Nephron progenitor cell (in vitro differentiated cells): Measurements from ENCODE around the gene BCL11A.

Experiments used
- DNase-seq: peaks from one replicate; pipeline ENCODE4 v3.0.0; 2021
- H3K27ac Mint-ChIP-seq: 2 replicates; pipeline ENCODE4 v1.8.0; 2021; ENCODE audit warnings: mild to moderate bottlenecking, moderate library complexity, mixed read lengths
- H3K27me3 Mint-ChIP-seq: 2 replicates; pipeline ENCODE4 v1.8.0; 2021; ENCODE audit warnings: mild to moderate bottlenecking, low read depth, mixed read lengths; ENCODE audit not compliant: poor library complexity
- H3K36me3 Mint-ChIP-seq: 2 replicates; pipeline ENCODE4 v1.8.0; 2021; ENCODE audit warnings: low read depth, mixed read lengths
- H3K4me1 Mint-ChIP-seq: 2 replicates; pipeline ENCODE4 v1.8.0; 2021; ENCODE audit warnings: mixed read lengths
- H3K4me3 Mint-ChIP-seq: 2 replicates; pipeline ENCODE4 v1.8.0; 2021; ENCODE audit warnings: mild to moderate bottlenecking, moderate library complexity, mixed read lengths
- H3K9me3 Mint-ChIP-seq: 2 replicates; pipeline ENCODE4 v1.8.0; 2021; ENCODE audit warnings: mild to moderate bottlenecking, moderate library complexity, mixed read lengths
- CTCF ChIP-seq: fragments of 200-600 bp; sonication (generic); IDR thresholded peaks from 2 replicates; pipeline ENCODE4 v1.5.0; 2021; ENCODE audit warnings: antibody characterized with exemption

The BCL11A gene

GRCh38 chr2:60413814-60414168 is 139.7 kb downstream of the BCL11A start:
- no peak for TF ChIP-seq CTCF
- DNase-seq = no peak
- H3K9me3 Mint-ChIP-seq = peaks cover 10% of the 10 kb centered on the region
- peaks cover 4% of the 10 kb centered on the region for H3K36me3 Mint-ChIP-seq
- H3K27ac Mint-ChIP-seq = no peak overlapping the region
- H3K27me3 Mint-ChIP-seq = peaks cover 24% of the 10 kb centered on the region
- H3K4me1 Mint-ChIP-seq = peaks cover 80% of the 10 kb centered on the region
- H3K4me3 Mint-ChIP-seq = no peak overlapping the region

DNA sequence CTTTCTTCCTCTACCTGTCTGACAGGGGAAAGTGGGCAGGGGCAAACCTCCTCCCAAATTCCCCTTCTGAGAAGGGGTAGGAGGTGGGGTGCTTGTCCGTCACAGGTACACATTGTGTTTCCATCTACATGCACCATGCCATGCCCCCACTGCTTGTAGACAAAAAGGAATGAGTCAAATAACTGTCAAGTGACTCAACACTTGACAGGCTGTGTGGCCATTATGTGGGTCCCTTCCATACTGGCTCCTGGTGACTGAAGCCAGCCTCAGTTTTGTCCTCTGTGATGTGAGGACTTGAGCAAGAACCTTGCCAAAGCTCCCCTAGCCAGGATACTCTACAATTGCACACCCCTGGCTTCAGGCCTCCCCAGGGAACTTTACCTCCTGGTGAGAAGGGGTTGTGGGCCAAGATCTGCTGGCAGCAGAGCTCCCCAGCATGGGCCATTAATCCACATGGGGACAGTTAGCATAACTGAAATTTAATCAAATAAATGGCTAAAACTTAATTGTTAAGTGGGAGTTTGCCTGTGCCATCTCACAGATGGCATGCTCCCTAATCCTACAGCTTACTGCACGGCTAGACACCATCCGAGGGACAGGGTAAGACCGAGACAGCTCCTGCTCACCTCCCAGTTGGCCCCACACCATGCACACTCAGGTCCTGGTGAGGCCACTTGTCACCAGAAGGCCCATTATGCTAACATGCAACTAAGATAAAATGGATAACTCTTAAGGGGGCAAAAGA is 140.2 kb downstream of the BCL11A start:
- Mint-ChIP-seq H3K4me1 (peaks cover 79% of the 10 kb centered on the region), H3K27me3 (peaks cover 19% of the 10 kb centered on the region), H3K9me3 (peaks cover 10% of the 10 kb centered on the region), H3K4me3 (no peak overlapping the region), H3K36me3 (peaks cover 4% of the 10 kb centered on the region), H3K27ac (no peak overlapping the region)
- no peak for TF ChIP-seq CTCF
- DNase-seq = no peak

- no peak overlapping the region for H3K4me3 Mint-ChIP-seq
- DNase-seq = no peak
- peaks cover 10% of the 10 kb centered on the region for H3K9me3 Mint-ChIP-seq
- H3K27ac Mint-ChIP-seq = no peak overlapping the region
- peaks cover 18% of the 10 kb centered on the region for H3K27me3 Mint-ChIP-seq
- H3K36me3 Mint-ChIP-seq = peaks cover 4% of the 10 kb centered on the region
- H3K4me1 Mint-ChIP-seq = peaks cover 81% of the 10 kb centered on the region
- no peak for TF ChIP-seq CTCF
Measured at GRCh38 chr2:60412620-60413019, 140.8 kb downstream of the BCL11A start.

DNA sequence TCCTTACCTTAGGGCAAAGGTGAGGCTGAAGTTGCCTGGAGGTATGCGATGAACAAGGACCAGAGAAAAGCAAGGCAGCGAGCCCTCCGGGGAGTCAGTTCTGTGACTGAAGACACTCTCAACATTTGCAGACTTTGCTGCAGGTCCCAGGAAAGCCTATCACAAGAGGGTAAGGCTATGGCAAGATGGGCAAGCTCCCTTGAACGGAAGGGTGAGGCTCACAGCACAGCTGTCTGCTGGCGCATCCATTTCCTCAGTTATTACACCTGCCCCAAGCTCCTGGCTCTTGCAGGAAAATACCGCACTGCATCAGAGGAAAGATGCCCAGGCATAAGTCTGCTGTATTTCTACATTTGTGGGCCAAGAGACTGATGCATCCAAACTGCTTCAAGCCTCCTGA is 141.4 kb downstream of the BCL11A start:
- no peak overlapping the region for H3K27ac Mint-ChIP-seq
- no peak for TF ChIP-seq CTCF
- peaks cover 4% of the 10 kb centered on the region for H3K36me3 Mint-ChIP-seq
- no peak for DNase-seq
- H3K9me3 Mint-ChIP-seq = peaks cover 10% of the 10 kb centered on the region
- H3K4me3 Mint-ChIP-seq = no peak overlapping the region
- peaks cover 14% of the 10 kb centered on the region for H3K27me3 Mint-ChIP-seq
- peaks cover 81% of the 10 kb centered on the region for H3K4me1 Mint-ChIP-seq

GRCh38 chr2:60411295-60411694 is 142.2 kb downstream of the BCL11A start:
- DNase-seq = no peak
- TF ChIP-seq CTCF = no peak
- peaks cover 4% of the 10 kb centered on the region for H3K36me3 Mint-ChIP-seq
- peaks cover 81% of the 10 kb centered on the region for H3K4me1 Mint-ChIP-seq
- peaks cover 14% of the 10 kb centered on the region for H3K27me3 Mint-ChIP-seq
- peak overlapping the region; percentile 24 for H3K27ac Mint-ChIP-seq
- H3K4me3 Mint-ChIP-seq = peak overlapping the region; percentile 58
- peaks cover 10% of the 10 kb centered on the region for H3K9me3 Mint-ChIP-seq
